H9 (cell line): ENCODE data around the gene TMEM242. TPM values are rescaled to one million over a fixed set of nuclear protein-coding genes. Genes with fewer than 3 reads are reported as not detected.

Experiments used
- DNase-seq: peaks from one replicate; pipeline ENCODE4 v3.0.0-alpha.2; 2017
- H2AFZ ChIP-seq: one replicate; pipeline ENCODE4 v1.6.1; 2013; ENCODE audit warnings: mild to moderate bottlenecking, low read length, control low read depth, moderate library complexity
- H2AK5ac ChIP-seq: 2 replicates; pipeline ENCODE4 v1.6.1; 2013; ENCODE audit warnings: low read length, control low read depth, mixed read lengths; ENCODE audit not compliant: insufficient read length
- H2BK120ac ChIP-seq: one replicate; pipeline ENCODE4 v1.6.1; 2013; ENCODE audit warnings: low read depth, mild to moderate bottlenecking, low read length, control low read depth, inconsistent platforms; ENCODE audit not compliant: poor library complexity, severe bottlenecking
- H2BK12ac ChIP-seq: 2 replicates; pipeline ENCODE4 v1.6.1; 2013; ENCODE audit warnings: low read length, control low read depth, mixed read lengths, low read depth; ENCODE audit not compliant: insufficient read length
- H2BK15ac ChIP-seq: 2 replicates; pipeline ENCODE4 v1.6.1; 2013; ENCODE audit warnings: low read depth, low read length, control low read depth
- H2BK20ac ChIP-seq: one replicate; pipeline ENCODE4 v1.6.1; 2013; ENCODE audit warnings: low read depth, mild to moderate bottlenecking, low read length, control low read depth, inconsistent platforms; ENCODE audit not compliant: poor library complexity, severe bottlenecking
- H2BK5ac ChIP-seq: 2 replicates; pipeline ENCODE4 v1.6.1; 2013; ENCODE audit warnings: low read length, control low read depth, mixed read lengths; ENCODE audit not compliant: insufficient read length
- H3K14ac ChIP-seq: 2 replicates; pipeline ENCODE4 v1.6.1; 2013; ENCODE audit warnings: low read length, control low read depth; ENCODE audit not compliant: insufficient read depth
- H3K18ac ChIP-seq: 2 replicates; pipeline ENCODE4 v1.6.1; 2013; ENCODE audit warnings: low read depth, mild to moderate bottlenecking, mixed read lengths, low read length, control low read depth; ENCODE audit not compliant: insufficient read length
- H3K23ac ChIP-seq: 2 replicates; pipeline ENCODE4 v1.6.1; 2013; ENCODE audit warnings: low read length, control low read depth, mixed read lengths, low read depth; ENCODE audit not compliant: insufficient read length
- H3K23me2 ChIP-seq: 2 replicates; pipeline ENCODE4 v1.6.1; 2013; ENCODE audit warnings: low read depth, mild to moderate bottlenecking, mixed read lengths, low read length, control low read depth; ENCODE audit not compliant: insufficient read length, poor library complexity, severe bottlenecking
- H3K27ac ChIP-seq: 2 replicates; pipeline ENCODE4 v1.5.1; 2013; ENCODE audit warnings: low read length, control low read depth, mixed read lengths, low read depth; ENCODE audit not compliant: insufficient read length
- H3K27me3 ChIP-seq: 2 replicates; pipeline ENCODE4 v1.6.1; 2013; ENCODE audit warnings: low read length, control low read depth, inconsistent platforms; ENCODE audit not compliant: insufficient read depth
- H3K4ac ChIP-seq: 2 replicates; pipeline ENCODE4 v1.6.1; 2013; ENCODE audit warnings: low read depth, mild to moderate bottlenecking, control low read depth, inconsistent platforms, low read length, moderate library complexity
- H3K4me1 ChIP-seq: 2 replicates; pipeline ENCODE4 v1.6.1; 2013; ENCODE audit warnings: low read length, control low read depth, inconsistent platforms; ENCODE audit not compliant: insufficient read depth
- H3K4me2 ChIP-seq: 2 replicates; pipeline ENCODE4 v1.6.1; 2013; ENCODE audit warnings: low read length, control low read depth, mixed read lengths; ENCODE audit not compliant: insufficient read length, insufficient read depth
- H3K56ac ChIP-seq: 2 replicates; pipeline ENCODE4 v1.6.1; 2013; ENCODE audit warnings: low read depth, mild to moderate bottlenecking, mixed read lengths, low read length, control low read depth; ENCODE audit not compliant: insufficient read length
- H3K79me1 ChIP-seq: 2 replicates; pipeline ENCODE4 v1.6.1; 2013; ENCODE audit warnings: low read depth, mild to moderate bottlenecking, moderate library complexity, low read length, control low read depth, inconsistent platforms; ENCODE audit not compliant: insufficient read depth, poor library complexity, severe bottlenecking
- H3K79me2 ChIP-seq: 2 replicates; pipeline ENCODE4 v1.6.1; 2013; ENCODE audit warnings: low read length, control low read depth, inconsistent platforms; ENCODE audit not compliant: insufficient read depth
- H3K9ac ChIP-seq: 2 replicates; pipeline ENCODE4 v1.6.1; 2013; ENCODE audit warnings: low read length, control low read depth, mixed read lengths; ENCODE audit not compliant: insufficient read length; ENCODE audit errors: extremely low read depth
- H3K9me3 ChIP-seq: one replicate; pipeline ENCODE4 v1.6.1; 2013; ENCODE audit warnings: low read depth, low read length, inconsistent platforms; ENCODE audit not compliant: control insufficient read depth
- H3T11ph ChIP-seq: one replicate; pipeline ENCODE4 v1.6.1; 2013; ENCODE audit warnings: mild to moderate bottlenecking, low read length, control low read depth, inconsistent platforms
- H4K20me1 ChIP-seq: one replicate; pipeline ENCODE4 v1.6.1; 2013; ENCODE audit not compliant: control insufficient read depth, insufficient read length, insufficient read depth
- H4K5ac ChIP-seq: 2 replicates; pipeline ENCODE4 v1.6.1; 2013; ENCODE audit warnings: low read depth, mild to moderate bottlenecking, mixed read lengths, low read length, control low read depth; ENCODE audit not compliant: insufficient read length
- H4K8ac ChIP-seq: replicated peaks from 2 replicates; pipeline ENCODE4 v1.6.1; 2013; ENCODE audit warnings: low read length, control low read depth, mixed read lengths, low read depth; ENCODE audit not compliant: insufficient read length
- H4K91ac ChIP-seq: 2 replicates; pipeline ENCODE4 v1.6.1; 2013; ENCODE audit warnings: low read depth, mild to moderate bottlenecking, moderate library complexity, mixed read lengths, low read length, control low read depth; ENCODE audit not compliant: insufficient read length
- H3K27ac Mint-ChIP-seq, 3 experiments: 2 replicates in 2 of 3; 3 replicates in 1 of 3; pipeline ENCODE4 v1.8.0; 2020 to 2021; ENCODE audit warnings: mixed read lengths in 3 of 3, mild to moderate bottlenecking in 1 of 3, moderate library complexity in 1 of 3
- H3K27me3 Mint-ChIP-seq: 2 replicates; pipeline ENCODE4 v1.8.0; 2021; ENCODE audit warnings: low read depth, mild to moderate bottlenecking, moderate library complexity, mixed read lengths
- H3K36me3 Mint-ChIP-seq, 3 experiments: 2 replicates in 2 of 3; 3 replicates in 1 of 3; pipeline ENCODE4 v1.8.0; 2020 to 2021; ENCODE audit warnings: low read depth in 3 of 3, mixed read lengths in 3 of 3; ENCODE audit not compliant: insufficient read depth in 1 of 3
- H3K4me1 Mint-ChIP-seq, 2 experiments: 2 replicates each; pipeline ENCODE4 v1.8.0; 2020; ENCODE audit warnings: mixed read lengths in 2 of 2
- H3K4me3 Mint-ChIP-seq, 2 experiments: 2 replicates in 1 of 2; 3 replicates in 1 of 2; pipeline ENCODE4 v1.8.0; 2020 to 2021; ENCODE audit warnings: mild to moderate bottlenecking in 2 of 2, mixed read lengths in 2 of 2, moderate library complexity in 1 of 2
- H3K9me3 Mint-ChIP-seq, 2 experiments: 2 replicates in 1 of 2; 3 replicates in 1 of 2; pipeline ENCODE4 v1.8.0; 2020; ENCODE audit warnings: mild to moderate bottlenecking in 2 of 2, mixed read lengths in 2 of 2, moderate library complexity in 1 of 2
- WGBS: extraction: QIAGEN DNeasy Blood & Tissue Kit; methylation state at CpG from one replicate; pipeline ENCODE4 v1.1.7; 2013; ENCODE audit warnings: missing lambda C conversion rate, low lambda C conversion rate, mixed read lengths; ENCODE audit not compliant: insufficient read length; ENCODE audit errors: extremely low coverage; 5-methylcytosine and 5-hydroxymethylcytosine counted together
- total RNA-seq: library from RNA; stranded (reverse); gene quantifications from 2 replicates; pipeline ENCODE4 v1.2.1, GENCODE V29; 2021
- TF ChIP-seq, protein P1 (sequence below): fragments of 200-600 bp; sonication (generic); conservative IDR thresholded peaks from 3 replicates; pipeline ENCODE4 v1.8.0; 2021; ENCODE audit warnings: antibody characterized with exemption, mild to moderate bottlenecking

The TMEM242 gene
- total RNA-seq, 1 experiment from 2014 or later = 10.5 TPM

DNA sequence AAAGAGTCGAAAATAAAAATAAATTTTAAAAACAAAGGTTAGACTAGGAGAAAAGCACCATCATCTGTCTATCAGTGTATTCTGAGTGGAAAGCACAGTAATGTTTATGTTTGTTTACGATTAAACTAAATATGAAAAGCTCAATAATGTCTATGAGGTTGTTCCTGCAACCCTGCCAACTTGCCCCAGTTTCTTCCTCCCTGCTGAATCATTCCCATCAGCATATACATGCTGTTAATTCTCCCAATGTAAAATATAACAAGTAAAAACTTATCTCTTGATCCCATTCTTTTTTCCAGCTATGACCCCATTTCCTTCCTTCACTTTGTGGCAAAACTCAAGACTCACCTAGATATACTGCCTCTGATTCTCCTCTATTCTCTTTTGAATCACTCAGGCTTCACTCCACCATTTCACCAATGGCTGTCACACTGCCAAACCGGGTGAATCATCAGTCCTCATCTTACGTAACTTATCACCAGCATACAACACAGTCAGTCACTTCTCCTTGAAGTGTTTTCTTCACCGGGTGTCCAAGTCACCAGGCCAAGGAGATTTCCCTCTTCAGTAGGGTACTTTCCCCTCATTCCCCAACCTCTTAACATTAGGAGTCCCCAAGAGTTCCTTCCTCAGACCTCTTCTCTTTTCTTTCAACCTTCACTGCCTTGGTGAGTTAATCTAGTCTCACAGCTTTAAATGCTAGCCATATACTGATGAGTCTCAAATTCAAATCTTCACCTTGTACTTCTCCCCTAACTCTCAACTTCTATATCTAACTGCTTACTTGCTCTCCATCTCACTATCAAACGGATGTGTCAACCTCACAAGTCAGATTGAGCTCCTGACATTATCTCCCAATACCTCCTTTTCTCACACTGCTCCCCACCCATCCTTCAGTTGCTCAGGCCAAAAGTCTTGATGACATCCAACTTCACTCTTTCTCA, 6.2 kb downstream of the TMEM242 start:
- H3K4me2 ChIP-seq = no peak overlapping the region
- no peaks in the 10 kb centered on the region for H3K23me2 ChIP-seq
- DNase-seq = no peak

More for the DNA sequence above, 6.2 kb downstream of the TMEM242 start:
- Histone ChIP-seq H3K79me2 (0 out of 2 replicates have a peak, but pooled peaks cover 2% of the 10 kb centered on the region), H3T11ph (no peak overlapping the region), H3K27ac (no peak overlapping the region), H4K8ac (no peak overlapping the region), H4K20me1 (no peaks in the 10 kb centered on the region), H4K5ac (no peak overlapping the region), H3K56ac (no peak overlapping the region), H2BK20ac (no peak overlapping the region), H2BK12ac (no peak overlapping the region), H2BK5ac (no peak overlapping the region), H3K23ac (no peak overlapping the region), H3K4me1 (no peaks in the 10 kb centered on the region), H3K9ac (no peak overlapping the region), H4K91ac (no peak overlapping the region), H3K27me3 (no peaks in the 10 kb centered on the region), H2AK5ac (no peak overlapping the region), H2AFZ (no peak overlapping the region), H2BK15ac (no peak overlapping the region), H3K14ac (no peak overlapping the region), H3K79me1 (no peaks in the 10 kb centered on the region), H3K4ac (no peak overlapping the region), H2BK120ac (no peak overlapping the region), H3K9me3 (no peaks in the 10 kb centered on the region), H3K18ac (no peak overlapping the region)
- Mint-ChIP-seq H3K27ac (no peak overlapping the region; a peak in 1 of 7 replicates), H3K36me3 (peaks cover 28 to 46% (median 43%) of the 10 kb centered on the region in 3 experiments; a peak in 6 of 7 replicates), H3K4me1 (no peaks in the 10 kb centered on the region), H3K27me3 (no peaks in the 10 kb centered on the region), H3K9me3 (no peaks in the 10 kb centered on the region), H3K4me3 (no peak overlapping the region)
- TF ChIP-seq, protein P1, sequence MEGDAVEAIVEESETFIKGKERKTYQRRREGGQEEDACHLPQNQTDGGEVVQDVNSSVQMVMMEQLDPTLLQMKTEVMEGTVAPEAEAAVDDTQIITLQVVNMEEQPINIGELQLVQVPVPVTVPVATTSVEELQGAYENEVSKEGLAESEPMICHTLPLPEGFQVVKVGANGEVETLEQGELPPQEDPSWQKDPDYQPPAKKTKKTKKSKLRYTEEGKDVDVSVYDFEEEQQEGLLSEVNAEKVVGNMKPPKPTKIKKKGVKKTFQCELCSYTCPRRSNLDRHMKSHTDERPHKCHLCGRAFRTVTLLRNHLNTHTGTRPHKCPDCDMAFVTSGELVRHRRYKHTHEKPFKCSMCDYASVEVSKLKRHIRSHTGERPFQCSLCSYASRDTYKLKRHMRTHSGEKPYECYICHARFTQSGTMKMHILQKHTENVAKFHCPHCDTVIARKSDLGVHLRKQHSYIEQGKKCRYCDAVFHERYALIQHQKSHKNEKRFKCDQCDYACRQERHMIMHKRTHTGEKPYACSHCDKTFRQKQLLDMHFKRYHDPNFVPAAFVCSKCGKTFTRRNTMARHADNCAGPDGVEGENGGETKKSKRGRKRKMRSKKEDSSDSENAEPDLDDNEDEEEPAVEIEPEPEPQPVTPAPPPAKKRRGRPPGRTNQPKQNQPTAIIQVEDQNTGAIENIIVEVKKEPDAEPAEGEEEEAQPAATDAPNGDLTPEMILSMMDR = no peak
- WGBS = no CpG with 5 or more reads among the region's 6 CpGs
